Left colon (tissue), 2 donors: ENCODE results near the gene PIGS. TPM values are rescaled to one million over a fixed set of nuclear protein-coding genes. Genes with fewer than 3 reads are reported as not detected.
"Not testable (repeated sequence)": the region's sequence is repeated elsewhere in the genome, so short reads cannot be mapped to it uniquely, and the experiment has no call there.

Experiments used
- ATAC-seq: fragments of 200-7000 bp; cut with Tn5 transposase; one replicate; pipeline ENCODE4 v1.9.1; 2020; ENCODE audit warnings: mild to moderate bottlenecking, moderate library complexity
- DNase-seq, 2 donors: peaks; one replicate each; pipeline ENCODE4 v3.0.0-alpha.2; 2020
- intact Hi-C, 2 donors: fragments of 100-400 bp; cut with DNase I in 1 of 2; cut with micrococcal nuclease in 1 of 2; formaldehyde crosslinking; loops; one replicate each; pipeline versions ENCODE4 v1.11.2 to v1.14.0; 2022; cut with DNase I, micrococcal nuclease
- long read RNA-seq: library from polyadenylated mRNA; unstranded; transcript quantifications from one replicate; pipeline ENCODE4 v2.0.0, GENCODE V29; 2021
- total RNA-seq, 2 donors: library from RNA; stranded (reverse); fragmentation: NEBNext Ultra II Directional; extraction: Animal tissue kit (Norgen Biotek cat#: 25700); gene quantifications; one replicate each; pipeline ENCODE4 v1.2.1, GENCODE V29; 2021
- donor health status: DM: no; HTN: no; CAD: no.
- donor health status: DM: yes; HTN: yes; CAD: no.

PIGS gene
- total RNA-seq = 10 to 100 TPM; 82.5 to 94.6 TPM
- long read RNA-seq, transcript PIGS-203 (11 exons, 2,815 nt) = minor isoform, 10 of 173 reads
- long read RNA-seq, transcript PIGS-202 (12 exons, 2,877 nt) = major isoform, 101 of 173 reads
- long read RNA-seq, partial matches to known transcripts = 56 of 173 reads
- long read RNA-seq, other reads (novel, unspliced or antisense) = 3 of 173 reads

DNA sequence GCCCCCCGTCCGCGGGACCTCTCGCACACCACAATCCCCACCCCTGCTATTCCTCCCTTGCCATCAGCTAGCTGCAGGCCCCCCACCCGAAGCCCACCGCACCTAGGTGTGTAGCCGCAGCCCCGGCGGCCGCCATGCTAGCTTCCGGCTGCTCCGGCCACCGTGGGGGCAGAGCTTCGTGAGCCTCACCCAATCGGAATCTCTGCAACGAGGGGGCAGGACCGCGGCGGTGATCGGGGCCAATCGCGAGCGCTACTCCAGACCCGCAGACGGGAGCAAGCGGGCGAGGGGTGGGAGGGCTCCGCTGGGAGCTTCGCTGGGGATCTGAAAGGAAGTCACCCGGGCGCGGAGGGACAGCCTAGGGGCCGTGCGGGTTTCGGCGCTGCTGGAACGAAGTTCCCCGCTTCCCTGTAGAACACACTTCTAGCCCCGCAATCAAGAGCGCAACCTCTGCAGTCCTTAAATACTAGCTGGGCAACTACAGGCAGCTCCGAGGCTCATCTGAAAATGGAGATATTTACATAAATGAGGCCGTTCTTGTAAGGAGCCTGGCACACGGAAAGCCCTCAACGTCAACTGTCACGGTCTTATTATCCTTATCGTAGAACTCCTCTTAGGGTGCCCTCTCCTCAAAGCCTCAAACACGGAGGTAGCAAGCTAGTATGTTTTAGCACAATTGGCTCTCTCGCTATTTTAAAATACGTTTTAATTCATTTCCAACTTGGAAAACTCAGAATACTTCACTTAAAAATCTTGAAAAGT, at the start of gene PIGS:
Gene PIGS (minus strand): TSS at position 164 of the 762 bp plus-strand sequence. CDS start 28 bp downstream, at position 136.
- intact Hi-C loops = no loop called here
- DNase-seq = peak; percentile 96
- ATAC-seq = peak; percentile 93

- intact Hi-C loops = no loop called here
- ATAC-seq (no peak), DNase-seq (no peak)
Measured at GRCh38 chr17:28620010-28620409, 48.7 kb upstream of the PIGS start.

DNA sequence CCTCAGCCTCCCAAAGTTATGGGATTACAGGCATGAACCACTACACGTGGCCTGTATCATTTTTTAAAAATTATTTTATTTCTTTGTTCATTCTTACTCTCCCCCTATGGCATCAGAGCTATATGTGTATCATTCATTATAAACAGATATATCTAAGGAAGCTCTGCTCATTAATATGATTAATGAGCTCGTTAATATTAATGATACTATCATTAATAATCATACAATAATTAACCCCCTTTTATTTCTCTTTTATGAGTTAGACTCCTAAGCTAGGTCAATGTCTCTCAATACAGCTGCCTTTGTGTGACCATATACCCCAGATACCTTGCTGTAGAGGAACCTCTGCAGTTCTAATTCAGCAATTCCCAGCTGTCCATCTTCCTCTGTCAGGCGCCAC, 47.1 kb upstream of the PIGS start:
- intact Hi-C loops = no loop called here
- DNase-seq = no peak
- no peak for ATAC-seq

DNA sequence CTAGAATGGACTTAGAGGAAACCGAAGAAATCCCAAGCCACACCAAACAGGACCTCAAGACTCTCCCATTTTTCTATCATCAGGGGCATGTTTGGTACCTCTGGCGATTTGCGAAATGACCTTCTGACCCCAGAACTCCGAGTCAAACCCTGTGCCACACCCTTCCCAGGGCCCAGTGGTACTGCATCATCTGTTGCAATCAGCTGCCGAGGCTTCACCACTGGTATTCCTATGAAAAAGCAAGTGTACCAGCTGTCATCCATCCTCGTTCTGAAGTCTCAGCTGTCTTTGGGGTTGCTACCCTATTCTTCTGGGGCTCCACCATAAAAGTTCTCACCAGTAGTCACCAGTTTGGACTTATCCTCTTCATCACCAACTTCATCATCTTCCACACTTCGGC, 45.0 kb upstream of the PIGS start:
- intact Hi-C loops = no loop called here
- ATAC-seq (no peak), DNase-seq (no peak)

DNA sequence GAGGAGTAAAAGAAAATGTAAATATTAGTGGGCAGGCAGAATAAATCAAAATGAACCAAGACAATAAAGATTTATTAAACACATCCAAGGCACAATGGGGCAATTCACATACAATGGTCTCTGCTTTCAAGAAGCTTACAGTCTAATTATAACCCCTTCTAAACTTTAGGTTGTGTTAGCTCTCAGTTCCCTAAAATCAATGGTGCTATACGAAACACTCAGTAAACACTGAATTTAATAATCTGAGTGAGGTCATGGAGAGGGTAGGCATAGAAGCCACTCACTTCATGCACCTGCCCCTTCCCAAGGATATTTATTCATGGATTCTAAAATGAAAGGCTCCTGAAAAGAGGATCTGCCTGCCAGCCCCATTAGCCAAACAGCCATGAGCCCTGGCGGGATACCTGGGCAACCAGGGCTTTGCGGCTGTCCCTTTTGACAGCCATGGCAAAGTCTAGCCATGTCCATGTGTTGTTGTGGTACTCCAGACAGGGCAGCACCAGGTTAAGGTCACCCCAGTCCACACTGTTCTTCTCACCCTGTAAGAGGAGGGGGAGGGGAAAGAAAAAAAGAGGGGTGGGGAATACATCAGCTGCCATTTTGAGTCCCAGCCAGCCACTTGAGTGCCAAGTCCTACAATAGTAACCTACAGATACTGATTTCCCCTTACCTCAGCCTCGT, 44.1 kb upstream of the PIGS start:
- ATAC-seq (no peak), DNase-seq (no peak)
- intact Hi-C loops = no loop called here

- DNase-seq (no peak), ATAC-seq (no peak)
- intact Hi-C loops = loop anchor here (5.0 kb wide), 2 partner anchors 117 to 122 kb away; no protein-coding TSS in a partner anchor
Measured at GRCh38 chr17:28613931-28614381, 42.6 kb upstream of the PIGS start, which contains the start of gene RSKR. Gene RSKR, minus strand, starts transcription at chr17:28614185. Its CDS starts 24 bp downstream, at chr17:28614161.

DNA sequence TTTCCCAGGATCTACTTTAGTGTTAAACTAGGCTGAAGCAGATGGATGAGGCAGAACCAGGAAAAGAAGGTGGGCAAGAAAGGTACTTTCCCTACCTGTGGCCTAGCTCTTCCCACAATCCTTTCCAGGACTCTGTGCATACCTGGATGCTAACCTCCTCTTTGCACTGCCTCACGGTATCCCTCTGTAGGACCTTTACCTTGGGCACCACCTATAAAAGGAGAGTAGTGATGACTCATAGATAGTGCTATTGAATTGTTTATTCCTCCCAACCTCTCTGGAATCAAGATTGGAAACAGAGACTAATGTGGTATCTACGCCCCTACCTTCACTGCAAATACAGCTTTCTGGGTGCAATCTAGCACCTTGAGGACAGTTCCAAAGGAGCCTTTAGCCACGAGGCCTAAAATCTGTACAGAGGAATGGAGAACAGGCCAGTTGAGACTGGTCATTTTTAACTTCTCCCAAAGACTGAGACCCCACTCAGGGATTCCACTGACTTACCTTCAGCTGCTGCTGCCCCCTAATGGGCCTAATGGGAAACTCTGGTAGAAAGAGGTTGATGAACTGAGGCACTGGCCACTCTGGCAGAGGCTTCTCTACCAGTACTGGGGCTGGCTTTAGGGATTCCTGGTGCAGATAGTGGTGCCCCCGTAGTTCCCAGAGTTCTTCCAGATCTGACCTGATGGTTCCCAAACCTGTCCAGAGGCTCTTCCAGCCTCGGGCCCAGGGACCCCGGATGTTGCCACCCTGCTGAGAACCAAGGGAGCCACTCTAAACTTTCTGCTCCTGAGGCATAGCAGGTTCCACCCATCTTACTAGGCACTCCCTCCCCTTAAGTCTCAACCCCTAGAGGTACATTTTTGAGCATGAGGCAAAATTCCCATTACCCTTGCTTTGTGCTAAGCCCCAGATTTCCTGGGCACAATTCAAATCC, 41.9 kb upstream of the PIGS start:
- DNase-seq (peak in 1 of 2 donors; percentile 38), ATAC-seq (peak; percentile 61)
- intact Hi-C loops = loop anchor here (5.0 kb wide), 2 partner anchors 116 to 121 kb away; no protein-coding TSS in a partner anchor

- DNase-seq = no peak
- ATAC-seq = no peak
- intact Hi-C loops = loop anchor here (5.0 kb wide), 2 partner anchors 115 to 120 kb away; no protein-coding TSS in a partner anchor
Measured at GRCh38 chr17:28612531-28612930, 41.2 kb upstream of the PIGS start.

- DNase-seq (peak in 1 of 2 donors; percentile 20), ATAC-seq (peak; percentile 77)
- intact Hi-C loops = loop anchor here (5.0 kb wide), 2 partner anchors 113 to 118 kb away; no protein-coding TSS in a partner anchor
Measured at GRCh38 chr17:28610376-28610775, 39.1 kb upstream of the PIGS start.

GRCh38 chr17:28604031-28604430, 32.7 kb upstream of the PIGS start:
- intact Hi-C loops, ATAC-seq, DNase-seq: not testable (repeated sequence)

- intact Hi-C loops = no loop called here
- DNase-seq (peak; percentile 70 to 78), ATAC-seq (peak; percentile 71)
Measured at GRCh38 chr17:28599311-28600184, 28.2 kb upstream of the PIGS start.

GRCh38 chr17:28598799-28599310, 27.5 kb upstream of the PIGS start, which contains the start of gene SPAG5:
Gene SPAG5, minus strand, starts transcription at chr17:28599025. Its CDS starts 79 bp downstream, at chr17:28598946.
- ATAC-seq (peak; percentile 93), DNase-seq (peak; percentile 92 to 94)
- intact Hi-C loops = no loop called here

- no peak for ATAC-seq
- no peak for DNase-seq
- intact Hi-C loops = no loop called here
Measured at GRCh38 chr17:28598389-28598788, 27.1 kb upstream of the PIGS start.

- ATAC-seq = peak; percentile 9
- intact Hi-C loops = no loop called here
- DNase-seq = no peak
Measured at GRCh38 chr17:28597606-28598383, 26.5 kb upstream of the PIGS start.

- ATAC-seq (no peak), DNase-seq (no peak)
- intact Hi-C loops = no loop called here
Measured at GRCh38 chr17:28592260-28592659, 20.9 kb upstream of the PIGS start.

GRCh38 chr17:28585851-28586250, 14.5 kb upstream of the PIGS start:
- intact Hi-C loops = no loop called here
- ATAC-seq (no peak), DNase-seq (no peak)
